Fibroblast of pulmonary artery (primary cell): ENCODE data around the gene SPSB3.

ENCODE experiments used
- DNase-seq: peaks from one replicate; pipeline ENCODE4 v3.0.0-alpha.2; 2010; ENCODE audit warnings: low read depth
- H3K4me3 ChIP-seq: replicated peaks from 2 replicates; pipeline ENCODE4 v1.5.1; 2011; ENCODE audit warnings: low read depth, mild to moderate bottlenecking, control low read depth, low read length, moderate library complexity
- TF ChIP-seq, protein P1 (sequence below): IDR thresholded peaks from 2 replicates; pipeline ENCODE4 v1.5.1; 2011; ENCODE audit warnings: mild to moderate bottlenecking, control low read depth, low read length, inconsistent platforms; ENCODE audit errors: missing control alignments

Gene SPSB3

DNA sequence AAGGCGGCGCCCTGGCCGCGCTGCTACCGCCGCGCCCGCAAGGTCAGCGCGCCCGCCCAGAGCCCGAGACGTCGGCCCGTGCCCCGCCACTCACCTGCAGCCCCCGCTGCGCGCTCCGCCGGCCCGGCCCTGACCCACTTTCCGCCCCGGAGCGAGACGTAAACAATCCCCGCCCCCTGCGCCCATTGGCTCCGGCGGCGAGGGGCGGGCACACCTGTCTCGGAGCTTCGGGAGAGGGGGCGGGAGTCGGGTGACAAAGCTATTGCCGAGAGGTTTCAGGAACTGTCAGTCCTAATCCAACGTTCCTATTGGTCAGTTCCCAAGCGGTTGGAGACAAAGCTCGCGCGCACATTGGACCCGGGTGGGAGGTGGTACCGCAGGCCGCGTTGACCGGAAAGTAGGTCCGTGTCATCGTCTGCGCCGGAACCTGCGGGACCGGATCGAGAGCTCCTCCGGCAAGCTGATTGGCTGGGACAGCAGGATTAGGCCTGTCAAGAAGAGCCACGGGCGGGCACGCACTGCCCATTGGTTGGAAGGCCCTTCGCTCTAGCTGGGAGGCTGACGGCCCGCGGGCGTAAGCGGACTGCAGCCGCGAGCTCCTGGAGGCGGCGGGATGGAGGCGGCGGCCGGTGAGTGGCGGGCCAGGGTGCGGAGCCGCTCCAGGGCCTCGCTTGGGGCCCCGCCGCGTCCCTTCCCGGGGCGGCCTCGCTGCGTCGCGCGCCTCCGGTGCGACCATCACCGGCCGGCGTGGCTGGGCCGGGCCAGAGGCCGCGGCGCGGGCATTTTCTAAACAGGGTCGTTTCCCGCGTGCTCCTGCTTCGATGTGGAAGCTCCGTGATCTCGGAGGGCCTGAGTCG lies at the start of gene SPSB3, which contains the start of gene NUBP2:
SPSB3 (minus strand) TSS at position 164 of the 857 bp plus-strand sequence. CDS start 1,088 bp downstream, outside the sequence.
NUBP2 (plus strand) TSS at position 553 of the 857 bp plus-strand sequence; CDS start at position 614, 61 bp downstream.
- TF ChIP-seq, protein P1, sequence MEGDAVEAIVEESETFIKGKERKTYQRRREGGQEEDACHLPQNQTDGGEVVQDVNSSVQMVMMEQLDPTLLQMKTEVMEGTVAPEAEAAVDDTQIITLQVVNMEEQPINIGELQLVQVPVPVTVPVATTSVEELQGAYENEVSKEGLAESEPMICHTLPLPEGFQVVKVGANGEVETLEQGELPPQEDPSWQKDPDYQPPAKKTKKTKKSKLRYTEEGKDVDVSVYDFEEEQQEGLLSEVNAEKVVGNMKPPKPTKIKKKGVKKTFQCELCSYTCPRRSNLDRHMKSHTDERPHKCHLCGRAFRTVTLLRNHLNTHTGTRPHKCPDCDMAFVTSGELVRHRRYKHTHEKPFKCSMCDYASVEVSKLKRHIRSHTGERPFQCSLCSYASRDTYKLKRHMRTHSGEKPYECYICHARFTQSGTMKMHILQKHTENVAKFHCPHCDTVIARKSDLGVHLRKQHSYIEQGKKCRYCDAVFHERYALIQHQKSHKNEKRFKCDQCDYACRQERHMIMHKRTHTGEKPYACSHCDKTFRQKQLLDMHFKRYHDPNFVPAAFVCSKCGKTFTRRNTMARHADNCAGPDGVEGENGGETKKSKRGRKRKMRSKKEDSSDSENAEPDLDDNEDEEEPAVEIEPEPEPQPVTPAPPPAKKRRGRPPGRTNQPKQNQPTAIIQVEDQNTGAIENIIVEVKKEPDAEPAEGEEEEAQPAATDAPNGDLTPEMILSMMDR: no peak
- DNase-seq: peak; percentile 100

DNA sequence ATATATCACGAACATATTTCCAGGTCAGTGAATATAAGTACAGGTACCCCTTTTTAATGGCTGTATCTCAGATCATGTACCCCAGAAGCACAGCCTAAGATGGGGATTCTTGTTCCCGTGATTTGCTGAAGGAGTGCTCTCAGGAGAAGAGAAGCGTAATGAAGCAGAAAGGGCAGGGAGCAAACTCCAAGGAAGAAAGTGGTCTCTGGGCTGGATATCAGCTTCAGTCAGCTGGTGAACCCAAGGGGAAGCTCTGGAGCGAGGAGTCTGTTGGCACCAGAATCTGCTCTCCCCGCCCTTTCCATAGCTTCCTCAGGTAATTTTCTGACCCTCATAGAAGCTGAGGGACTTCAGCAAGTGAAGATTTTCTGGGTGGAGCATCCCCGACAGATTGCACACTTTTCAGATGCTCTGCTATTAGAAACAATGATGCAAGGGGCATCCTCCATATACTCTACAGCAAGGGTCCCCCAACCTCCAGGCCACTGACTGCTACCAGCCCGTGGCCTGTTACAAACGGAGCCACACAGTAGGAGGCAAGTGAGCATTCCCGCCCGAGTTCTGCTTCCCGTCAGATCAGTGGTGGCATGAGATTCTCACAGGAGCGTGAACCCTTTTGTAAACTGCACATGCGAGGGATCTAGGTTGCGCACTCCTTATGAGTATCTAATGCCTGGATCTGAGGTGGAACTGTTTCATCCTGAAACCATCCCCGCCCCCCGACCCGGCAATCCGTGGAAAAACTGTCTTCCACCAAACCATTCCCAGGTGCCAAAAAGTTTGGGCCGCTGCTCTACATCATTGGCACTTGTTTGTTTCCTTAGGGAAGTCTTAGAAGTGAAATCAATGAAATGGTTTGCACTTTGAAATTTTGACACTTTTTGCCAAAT lies 49.1 kb upstream of the SPSB3 start:
- TF ChIP-seq, protein P1: no peak
- H3K4me3 ChIP-seq: no peak overlapping the region
- DNase-seq: no peak

More for the DNA sequence above, at the start of gene SPSB3, which contains the start of gene NUBP2:
- peak within 1 kb of the TSS; percentile 90 for H3K4me3 ChIP-seq

DNA sequence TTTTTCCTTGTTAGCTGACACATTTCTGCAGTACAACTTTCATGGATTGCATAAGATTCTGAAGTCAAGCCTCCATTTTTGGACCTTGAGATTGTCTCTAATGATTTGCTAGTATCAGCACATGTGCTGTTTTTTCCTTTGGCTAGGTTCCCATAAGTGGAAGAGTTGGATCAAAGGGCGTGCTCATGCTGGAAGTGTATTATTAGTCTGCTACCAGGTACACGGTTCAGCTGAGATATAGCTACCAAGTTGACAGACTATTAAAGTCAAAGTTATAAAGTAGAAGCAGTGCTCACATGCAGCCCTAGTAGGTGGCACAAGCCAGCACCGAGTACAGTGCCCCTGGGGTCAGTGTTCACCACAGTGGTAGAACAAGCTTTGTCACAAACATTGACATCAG lies 47.8 kb upstream of the SPSB3 start:
- H3K4me3 ChIP-seq: no peak overlapping the region
- TF ChIP-seq, protein P1: no peak
- no peak for DNase-seq

DNA sequence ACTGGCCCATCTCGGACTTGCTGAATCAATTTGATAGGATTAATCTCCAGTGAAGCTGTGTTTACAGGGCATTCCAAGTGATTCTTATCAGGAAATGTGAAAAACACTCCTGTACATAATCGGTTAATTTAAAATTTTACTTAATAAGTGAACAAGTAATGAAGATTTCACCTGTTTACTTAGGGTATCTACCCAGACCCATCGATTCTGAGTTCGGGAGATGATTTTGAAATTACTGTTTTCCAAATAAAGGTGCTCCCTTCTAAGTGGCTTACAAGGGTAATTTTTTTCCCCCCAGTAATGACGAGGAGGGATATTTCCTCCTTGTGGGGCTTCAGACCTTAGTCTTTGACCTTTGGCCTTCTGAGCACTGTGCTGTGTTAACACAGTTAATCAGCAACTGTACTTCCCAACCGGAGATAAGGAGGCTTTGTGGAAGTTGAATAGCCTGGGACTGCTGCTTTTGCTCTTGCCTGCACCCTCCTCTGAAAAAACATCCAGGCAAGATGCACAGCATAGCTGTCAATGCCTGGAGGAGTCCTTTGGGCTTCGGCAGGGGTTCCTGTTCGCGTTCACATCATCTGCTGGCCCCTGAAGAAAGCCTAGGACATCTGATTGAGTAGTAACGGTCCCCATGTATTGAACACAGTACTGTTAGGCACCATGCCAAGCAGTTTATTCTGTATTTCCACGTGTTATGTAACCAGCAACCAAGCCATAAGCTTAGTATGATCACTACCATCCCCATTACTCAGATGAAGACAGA lies 46.5 kb upstream of the SPSB3 start:
- TF ChIP-seq, protein P1: no peak
- DNase-seq: no peak
- H3K4me3 ChIP-seq: peak overlapping the region; percentile 98

DNA sequence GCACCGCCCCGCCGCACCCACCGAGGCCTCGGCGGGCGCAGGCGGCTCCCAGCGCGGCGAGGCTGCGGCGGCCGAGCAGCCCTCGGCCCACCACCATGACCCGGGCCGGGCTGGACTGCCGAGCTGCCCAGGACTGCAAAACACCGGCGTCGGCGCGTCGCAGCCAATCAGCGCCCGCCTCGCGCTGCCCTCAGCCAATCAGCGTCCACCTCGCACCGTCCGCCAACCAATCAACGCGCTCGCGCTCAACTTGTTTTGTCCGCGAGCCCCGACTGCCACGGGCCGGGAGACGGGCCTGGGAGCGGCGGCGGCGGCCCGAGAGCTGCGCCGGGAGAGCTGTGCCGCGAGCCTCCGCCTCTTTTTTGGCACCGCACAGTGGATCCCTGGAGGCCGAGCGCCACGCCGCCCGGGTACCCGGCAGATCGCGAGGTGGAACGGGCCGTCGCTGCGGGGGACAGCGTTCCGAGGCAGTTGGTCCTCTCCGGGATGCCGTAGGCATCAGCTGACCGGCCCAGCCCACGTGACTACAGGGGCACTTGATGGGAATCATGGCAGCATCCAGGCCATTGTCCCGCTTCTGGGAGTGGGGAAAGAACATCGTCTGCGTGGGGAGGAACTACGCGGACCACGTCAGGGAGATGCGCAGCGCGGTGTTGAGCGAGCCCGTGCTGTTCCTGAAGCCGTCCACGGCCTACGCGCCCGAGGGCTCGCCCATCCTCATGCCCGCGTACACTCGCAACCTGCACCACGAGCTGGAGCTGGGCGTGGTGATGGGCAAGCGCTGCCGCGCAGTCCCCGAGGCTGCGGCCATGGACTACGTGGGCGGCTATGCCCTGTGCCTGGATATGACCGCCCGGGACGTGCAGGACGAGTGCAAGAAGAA lies 44.6 kb upstream of the SPSB3 start, which contains the start of the genes FAHD1 and HAGH:
FAHD1 (plus strand) TSS at position 516 of the 883 bp plus-strand sequence; CDS start at position 549, 33 bp downstream.
HAGH (minus strand) TSS at position 135 of the 883 bp plus-strand sequence; CDS start at position 97, 38 bp downstream.
- TF ChIP-seq, protein P1: no peak
- peak; percentile 98 for DNase-seq
- peak within 1 kb of the TSS; percentile 98 for H3K4me3 ChIP-seq
